GM12878 (cell line): ENCODE measurements around the gene YIPF6. TPM values are rescaled to one million over a fixed set of nuclear protein-coding genes. Genes with fewer than 3 reads are reported as not detected.

Experiments used
- ATAC-seq: fragments of 200-7000 bp; cut with Tn5 transposase; 3 replicates; pipeline ENCODE4 v1.9.1; 2020; ENCODE audit warnings: mild to moderate bottlenecking, moderate library complexity
- BruUV-seq: library from RNA; stranded (reverse); fragments of 400-500 nt; replicated peaks from 2 replicates; lab custom pipeline; 2021; lab: Mats Ljungman, UMichigan
- CTCF ChIA-PET: fragments of 300-600 bp; sonication (Branson Sonifier 250); formaldehyde crosslinking; extraction: SDS; loops from one replicate; lab custom pipeline; 2021; ENCODE audit warnings: inconsistent platforms; lab: Yijun Ruan, JAX
- POLR2A ChIA-PET: fragments of 350-600 bp; formaldehyde crosslinking; extraction: SDS; loops from one replicate; lab custom pipeline; 2021; ENCODE audit warnings: inconsistent platforms; lab: Charles Lee
- RAD21 ChIA-PET: fragments of 300-600 bp; sonication (Branson Sonifier 250); formaldehyde crosslinking; loops from one replicate; lab custom pipeline; 2023; ENCODE audit warnings: antibody characterized with exemption; ENCODE audit not compliant: unreplicated experiment; lab: Charles Lee
- SMC1A ChIA-PET: fragments of 300-600 bp; sonication (Branson Sonifier 250); formaldehyde crosslinking; loops from one replicate; lab custom pipeline; 2023; ENCODE audit not compliant: unreplicated experiment, uncharacterized antibody; lab: Charles Lee
- DNase-seq: peaks from one replicate; pipeline ENCODE4 v3.0.0-alpha.2; 2011; ENCODE audit warnings: low read depth, low spot score
- FAIRE-seq: peaks from 3 replicates; lab custom pipeline; 2011; peaks lifted over from hg19 to GRCh38; lab: Jason Lieb, UNC
- H2AFZ ChIP-seq: 2 replicates; pipeline ENCODE4 v1.6.0; 2011; ENCODE audit warnings: low read depth, low read length, control low read depth; ENCODE audit not compliant: control insufficient read depth
- H3K27ac ChIP-seq: 2 replicates; pipeline ENCODE4 v1.5.1; 2011; ENCODE audit warnings: control low read depth; ENCODE audit not compliant: control insufficient read depth, insufficient read depth
- H3K27me3 ChIP-seq, 2 experiments: replicated peaks in 1 of 2; 2 replicates each; pipeline versions ENCODE4 v1.6.0 to v1.6.1; 2011; ENCODE audit warnings: low read length in 1 of 2; ENCODE audit not compliant: control insufficient read depth in 2 of 2, insufficient read depth in 2 of 2
- H3K36me3 ChIP-seq, 2 experiments: 2 replicates each; pipeline ENCODE4 v1.5.1; 2011; ENCODE audit warnings: low read length in 1 of 2; ENCODE audit not compliant: control insufficient read depth in 2 of 2, insufficient read depth in 2 of 2
- H3K4me1 ChIP-seq: 2 replicates; pipeline ENCODE4 v1.6.1; 2011; ENCODE audit warnings: mild to moderate bottlenecking, low read length, moderate library complexity, mixed read lengths; ENCODE audit not compliant: control insufficient read depth, insufficient read depth
- H3K4me2 ChIP-seq: 2 replicates; pipeline ENCODE4 v1.6.0; 2011; ENCODE audit warnings: control low read depth; ENCODE audit not compliant: control insufficient read depth, insufficient read depth
- H3K4me3 ChIP-seq: fragments of 200-600 bp; sonication (generic); 2 replicates; pipeline ENCODE4 v1.5.1; 2016
- H3K79me2 ChIP-seq: 2 replicates; pipeline ENCODE4 v1.6.0; 2011; ENCODE audit warnings: low read length; ENCODE audit not compliant: control insufficient read depth, insufficient read depth
- H3K9ac ChIP-seq: 2 replicates; pipeline ENCODE4 v1.8.0; 2011; ENCODE audit warnings: low read length, control low read depth, mixed read lengths; ENCODE audit not compliant: control insufficient read depth, insufficient read depth
- H3K9me3 ChIP-seq: replicated peaks from 3 replicates; pipeline ENCODE4 v1.5.1; 2011; ENCODE audit warnings: mild to moderate bottlenecking, low read length; ENCODE audit not compliant: control insufficient read depth, insufficient read depth
- H4K20me1 ChIP-seq: 2 replicates; pipeline ENCODE4 v1.6.0; 2011; ENCODE audit not compliant: control insufficient read depth, insufficient read depth
- ATF7 ChIP-seq: fragments of 450-650 bp; IDR thresholded peaks from 2 replicates; pipeline ENCODE4 v1.6.1; 2016; ENCODE audit warnings: low read depth, mild to moderate bottlenecking
- BCL11A ChIP-seq: IDR thresholded peaks from 2 replicates; pipeline ENCODE4 v1.6.1; 2011; ENCODE audit warnings: low read depth, low read length
- CREB1 ChIP-seq: IDR thresholded peaks from 2 replicates; pipeline ENCODE4 v1.6.1; 2012; ENCODE audit warnings: low read depth, mild to moderate bottlenecking, inconsistent platforms
- ETV6 ChIP-seq, 2 experiments: fragments of 450-650 bp in 1 of 2; IDR thresholded peaks in 1 of 2; conservative IDR thresholded peaks in 1 of 2; 2 replicates each; pipeline ENCODE4 v1.6.1; 2014; ENCODE audit warnings: antibody characterized with exemption in 1 of 2, borderline replicate concordance in 1 of 2, low read depth in 1 of 2, mild to moderate bottlenecking in 1 of 2, moderate library complexity in 1 of 2
- HDGF ChIP-seq: fragments of 450-650 bp; IDR thresholded peaks from 2 replicates; pipeline ENCODE4 v1.6.1; 2016; ENCODE audit warnings: antibody characterized with exemption
- IKZF2 ChIP-seq, 2 experiments: fragments of 450-650 bp; IDR thresholded peaks; 2 replicates each; pipeline ENCODE4 v1.6.1; 2017; ENCODE audit warnings: mild to moderate bottlenecking in 2 of 2, moderate library complexity in 2 of 2
- JUNB ChIP-seq: IDR thresholded peaks from 2 replicates; pipeline ENCODE4 v1.6.1; 2016; ENCODE audit warnings: antibody characterized with exemption, mild to moderate bottlenecking
- JUND ChIP-seq: IDR thresholded peaks from 2 replicates; pipeline ENCODE4 v1.6.1; 2012; ENCODE audit warnings: low read depth, mild to moderate bottlenecking, low read length, improper control_type of control experiment, moderate library complexity
- NR2F1 ChIP-seq: fragments of 450-650 bp; conservative IDR thresholded peaks from 2 replicates; pipeline ENCODE4 v1.6.1; 2017; ENCODE audit warnings: mild to moderate bottlenecking
- PRDM15 ChIP-seq: fragments of 450-650 bp; formaldehyde crosslinking; IDR thresholded peaks from 2 replicates; pipeline ENCODE4 v1.4.0; 2020; ENCODE audit warnings: mild to moderate bottlenecking, moderate library complexity
- SIX5 ChIP-seq: IDR thresholded peaks from 2 replicates; pipeline ENCODE4 v1.6.1; 2011; ENCODE audit warnings: mild to moderate bottlenecking, low read depth, low read length, moderate library complexity; ENCODE audit not compliant: severe bottlenecking
- SREBF1 ChIP-seq: IDR thresholded peaks from 2 replicates; pipeline ENCODE4 v1.6.1; 2012; ENCODE audit warnings: mild to moderate bottlenecking, low read length
- YBX1 ChIP-seq: fragments of 450-650 bp; IDR thresholded peaks from 2 replicates; pipeline ENCODE4 v1.6.1; 2016; ENCODE audit warnings: antibody characterized with exemption
- ZZZ3 ChIP-seq: IDR thresholded peaks from 2 replicates; pipeline ENCODE4 v1.6.1; 2011; ENCODE audit warnings: low read depth; ENCODE audit not compliant: control insufficient read depth, insufficient read length
- WGBS: methylation state at CpG from one replicate; pipeline ENCODE4 v1.1.6; 2016; ENCODE audit warnings: low lambda C conversion rate; ENCODE audit not compliant: insufficient replicate concordance, insufficient coverage; ENCODE audit errors: missing lambda C conversion rate; 5-methylcytosine and 5-hydroxymethylcytosine counted together
- in situ Hi-C: fragments of 300-500 bp; cut with MboI; formaldehyde crosslinking; loops from 9 replicates; pipeline ENCODE4 v1.14.3; 2018; ENCODE audit warnings: mixed read lengths
- intact Hi-C: fragments of 100-400 bp; cut with micrococcal nuclease; formaldehyde crosslinking; loops from one replicate; pipeline ENCODE4 v1.14.2; 2022; ENCODE audit not compliant: unreplicated experiment
- polyA plus RNA-seq, 11 experiments: library from polyadenylated mRNA; depleted of rRNA in 4 of 11; unstranded in 6 of 11; stranded (reverse) in 5 of 11; fragments of >200 nt; fragmentation: Nextera tagmentation in 4 of 11; fragmentation: Illumina TruSeq in 1 of 11; extraction: Ambion mirVana in 4 of 11; extraction: Trizol in 1 of 11; gene quantifications; 1 replicate in 1 of 11; 2 replicates in 10 of 11; pipeline versions ENCODE4 v1.2.1 to v1.2.3, GENCODE V29; 2011 to 2016; ENCODE audit warnings: inconsistent platforms in 2 of 11, missing spikeins in 2 of 11, low read depth in 1 of 11
- total RNA-seq, 4 experiments: library from RNA; depleted of rRNA in 3 of 4; stranded (reverse); fragments of >200 nt in 3 of 4; fragmentation: Illumina TruSeq in 1 of 4; extraction: Trizol in 1 of 4; gene quantifications; 2 replicates each; pipeline versions ENCODE4 v1.2.1 to v1.2.3, GENCODE V29; 2013 to 2021
- TF ChIP-seq, protein P1 (sequence below): fragments of 450-650 bp; IDR thresholded peaks from 2 replicates; pipeline ENCODE4 v1.6.1; 2017; ENCODE audit warnings: mild to moderate bottlenecking, moderate library complexity
- TF ChIP-seq, protein P2 (sequence below): IDR thresholded peaks from 2 replicates; pipeline ENCODE4 v1.6.1; 2012; ENCODE audit warnings: low read length, inconsistent platforms

YIPF6 gene
- total and polyA plus RNA-seq, 10 of the 15 experiments (the other 5 are each of a cell fraction or from before 2014, with no cell fraction given), result 5.9 to 23.1 (median 12.2) TPM

GRCh38 chrX:68534691-68535090 is 35.8 kb downstream of the YIPF6 start:
- Histone ChIP-seq H3K9me3 (no peaks in the 10 kb centered on the region), H3K4me1 (no peaks in the 10 kb centered on the region), H3K27ac (no peak overlapping the region), H2AFZ (no peak overlapping the region), H3K9ac (no peak overlapping the region), H3K27me3 (no peaks in the 10 kb centered on the region), H3K4me3 (no peak overlapping the region), H3K79me2 (no peaks in the 10 kb centered on the region), H4K20me1 (no peaks in the 10 kb centered on the region), H3K36me3 (no peaks in the 10 kb centered on the region), H3K4me2 (no peak overlapping the region)
- ChIA-PET POLR2A (no interaction called here), SMC1A (interaction anchor here (1.5 kb wide), 1 partner anchor 37 kb away, joined by 3 read pairs; no protein-coding TSS in a partner anchor), CTCF (no interaction called here), RAD21 (no interaction called here)
- no TSS peak for BruUV-seq
- WGBS, result 71% methylated on average over 4 of the region's 4 CpGs
- intact Hi-C loops, result no loop called here
- DNase-seq (no peak), FAIRE-seq (no peak), ATAC-seq (no peak)
- TF ChIP-seq NR2F1 (no peak), HDGF (no peak), JUND (no peak), YBX1 (no peak), CREB1 (no peak), ETV6 (conservative IDR thresholded peaks at IDR 0.05 in 1 of 2, IDR thresholded peaks at IDR 0.05 in 1 of 2; ENCODE audit: borderline replicate concordance in 1 of 2, low read depth in 1 of 2) (no peak), SREBF1 (no peak), SIX5 (no peak), BCL11A (no peak), ATF7 (no peak), JUNB (no peak), PRDM15 (CRISPR knock-in tag) (no peak), ZZZ3 (no peak), IKZF2 (IDR thresholded peaks at IDR 0.05) (no peak)
- TF ChIP-seq, protein P1, sequence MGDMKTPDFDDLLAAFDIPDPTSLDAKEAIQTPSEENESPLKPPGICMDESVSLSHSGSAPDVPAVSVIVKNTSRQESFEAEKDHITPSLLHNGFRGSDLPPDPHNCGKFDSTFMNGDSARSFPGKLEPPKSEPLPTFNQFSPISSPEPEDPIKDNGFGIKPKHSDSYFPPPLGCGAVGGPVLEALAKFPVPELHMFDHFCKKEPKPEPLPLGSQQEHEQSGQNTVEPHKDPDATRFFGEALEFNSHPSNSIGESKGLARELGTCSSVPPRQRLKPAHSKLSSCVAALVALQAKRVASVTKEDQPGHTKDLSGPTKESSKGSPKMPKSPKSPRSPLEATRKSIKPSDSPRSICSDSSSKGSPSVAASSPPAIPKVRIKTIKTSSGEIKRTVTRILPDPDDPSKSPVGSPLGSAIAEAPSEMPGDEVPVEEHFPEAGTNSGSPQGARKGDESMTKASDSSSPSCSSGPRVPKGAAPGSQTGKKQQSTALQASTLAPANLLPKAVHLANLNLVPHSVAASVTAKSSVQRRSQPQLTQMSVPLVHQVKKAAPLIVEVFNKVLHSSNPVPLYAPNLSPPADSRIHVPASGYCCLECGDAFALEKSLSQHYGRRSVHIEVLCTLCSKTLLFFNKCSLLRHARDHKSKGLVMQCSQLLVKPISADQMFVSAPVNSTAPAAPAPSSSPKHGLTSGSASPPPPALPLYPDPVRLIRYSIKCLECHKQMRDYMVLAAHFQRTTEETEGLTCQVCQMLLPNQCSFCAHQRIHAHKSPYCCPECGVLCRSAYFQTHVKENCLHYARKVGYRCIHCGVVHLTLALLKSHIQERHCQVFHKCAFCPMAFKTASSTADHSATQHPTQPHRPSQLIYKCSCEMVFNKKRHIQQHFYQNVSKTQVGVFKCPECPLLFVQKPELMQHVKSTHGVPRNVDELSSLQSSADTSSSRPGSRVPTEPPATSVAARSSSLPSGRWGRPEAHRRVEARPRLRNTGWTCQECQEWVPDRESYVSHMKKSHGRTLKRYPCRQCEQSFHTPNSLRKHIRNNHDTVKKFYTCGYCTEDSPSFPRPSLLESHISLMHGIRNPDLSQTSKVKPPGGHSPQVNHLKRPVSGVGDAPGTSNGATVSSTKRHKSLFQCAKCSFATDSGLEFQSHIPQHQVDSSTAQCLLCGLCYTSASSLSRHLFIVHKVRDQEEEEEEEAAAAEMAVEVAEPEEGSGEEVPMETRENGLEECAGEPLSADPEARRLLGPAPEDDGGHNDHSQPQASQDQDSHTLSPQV, result no peak
- TF ChIP-seq, protein P2, sequence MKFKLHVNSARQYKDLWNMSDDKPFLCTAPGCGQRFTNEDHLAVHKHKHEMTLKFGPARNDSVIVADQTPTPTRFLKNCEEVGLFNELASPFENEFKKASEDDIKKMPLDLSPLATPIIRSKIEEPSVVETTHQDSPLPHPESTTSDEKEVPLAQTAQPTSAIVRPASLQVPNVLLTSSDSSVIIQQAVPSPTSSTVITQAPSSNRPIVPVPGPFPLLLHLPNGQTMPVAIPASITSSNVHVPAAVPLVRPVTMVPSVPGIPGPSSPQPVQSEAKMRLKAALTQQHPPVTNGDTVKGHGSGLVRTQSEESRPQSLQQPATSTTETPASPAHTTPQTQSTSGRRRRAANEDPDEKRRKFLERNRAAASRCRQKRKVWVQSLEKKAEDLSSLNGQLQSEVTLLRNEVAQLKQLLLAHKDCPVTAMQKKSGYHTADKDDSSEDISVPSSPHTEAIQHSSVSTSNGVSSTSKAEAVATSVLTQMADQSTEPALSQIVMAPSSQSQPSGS, result no peak
- in situ Hi-C loops, result no loop called here
